Measurements from ENCODE around the gene CASP4. TPM values are rescaled to one million over a fixed set of nuclear protein-coding genes. Genes with fewer than 3 reads are reported as not detected.

Gene CASP4
- total and polyA plus RNA-seq, 7 experiments from 2014 or later: 59.5 to 94.7 (median 76.8) TPM

- Mint-ChIP-seq H3K27me3 (no peaks in the 10 kb centered on the region), H3K36me3 (peaks cover 6 to 34% (median 17%) of the 10 kb centered on the region in 5 donors), H3K27ac (peak overlapping the region in 2 of 9 donors; percentile 3 to 35), H3K4me1 (peaks cover 6 to 24% (median 12%) of the 10 kb centered on the region in 7 donors), H3K9me3 (peaks cover 0 to 7% (median 0%) of the 10 kb centered on the region in 11 donors), H3K4me3 (peak overlapping the region in 1 of 10 donors; percentile 27)
- Histone ChIP-seq H3K4me3 (ENCODE audit: low read length) (no peak overlapping the region), H3K27me3 (ENCODE audit: control insufficient read depth in 2 of 2, insufficient read depth in 2 of 2, low read length in 2 of 2) (no peaks in the 10 kb centered on the region), H3K27ac (ENCODE audit: low read depth, low read length) (no peak overlapping the region), H3K36me3 (ENCODE audit: control insufficient read depth in 2 of 3, insufficient read depth in 3 of 3, low read length in 3 of 3) (peaks cover 0 to 4% (median 0%) of the 10 kb centered on the region in 3 experiments), H3K9me3 (ENCODE audit: control insufficient read depth in 2 of 3, low read length in 3 of 3) (no peaks in the 10 kb centered on the region), H3K4me1 (ENCODE audit: control insufficient read depth in 2 of 2, insufficient read depth in 2 of 2, low read length in 2 of 2) (peaks cover 0 to 4% of the 10 kb centered on the region in 2 donors)
- ATAC-seq: no peak
- ChIA-PET POLR2A (interaction anchor here (1.9 kb wide), 1 partner anchor 10 kb away, joined by 4 read pairs; no protein-coding TSS in a partner anchor), CTCF (interaction anchor here (0.7 to 1.3 kb wide), 2 partner anchors 11 to 313 kb away, joined by 3 to 4 read pairs; partner anchors contain the start of gene CASP12)
- no peak for DNase-seq
- intact Hi-C loops (cut with micrococcal nuclease): no loop called here
These were observed 60.2 kb downstream of the CASP4 start for GRCh38 chr11:104908186-104908531.

- intact Hi-C loops (cut with micrococcal nuclease): loop anchor here in 1 of 2 donors (1.0 kb wide), 1 partner anchor 9 kb away; the partner anchor contains the start of gene CASP12
- H3K4me3 ChIP-seq (ENCODE audit: low read length): no peak overlapping the region
These were observed 60.7 kb downstream of the CASP4 start for GRCh38 chr11:104907521-104908185.

GRCh38 chr11:104905271-104905670 lies 63.1 kb downstream of the CASP4 start:
- Histone ChIP-seq H3K4me3 (ENCODE audit: low read length) (no peak overlapping the region), H3K9me3 (ENCODE audit: control insufficient read depth in 2 of 3, low read length in 3 of 3) (no peaks in the 10 kb centered on the region), H3K27me3 (ENCODE audit: control insufficient read depth in 2 of 2, insufficient read depth in 2 of 2, low read length in 2 of 2) (no peaks in the 10 kb centered on the region), H3K4me1 (ENCODE audit: control insufficient read depth in 2 of 2, insufficient read depth in 2 of 2, low read length in 2 of 2) (peaks cover 0 to 12% of the 10 kb centered on the region in 2 donors), H3K27ac (ENCODE audit: low read depth, low read length) (no peak overlapping the region), H3K36me3 (ENCODE audit: control insufficient read depth in 2 of 3, insufficient read depth in 3 of 3, low read length in 3 of 3) (peaks cover 0 to 4% (median 0%) of the 10 kb centered on the region in 3 experiments)
- ChIA-PET CTCF (no interaction called here), POLR2A (no interaction called here)
- Mint-ChIP-seq H3K27ac (no peak overlapping the region), H3K36me3 (peaks cover 6 to 46% (median 29%) of the 10 kb centered on the region in 5 donors), H3K27me3 (no peaks in the 10 kb centered on the region), H3K4me3 (no peak overlapping the region), H3K4me1 (peaks cover 10 to 26% (median 16%) of the 10 kb centered on the region in 7 donors), H3K9me3 (peaks cover 0 to 9% (median 0%) of the 10 kb centered on the region in 11 donors)
- intact Hi-C loops (cut with micrococcal nuclease): no loop called here
- no peak for DNase-seq
- ATAC-seq: no peak

More at GRCh38 chr11:104907521-104908185, 60.7 kb downstream of the CASP4 start:
- peaks cover 0 to 3% of the 10 kb centered on the region in 2 donors for H3K4me1 ChIP-seq (ENCODE audit: control insufficient read depth in 2 of 2, insufficient read depth in 2 of 2, low read length in 2 of 2)
- Mint-ChIP-seq H3K27ac (peak overlapping the region in 1 of 9 donors; percentile 35), H3K36me3 (peaks cover 6 to 40% (median 17%) of the 10 kb centered on the region in 5 donors), H3K9me3 (peaks cover 0 to 7% (median 0%) of the 10 kb centered on the region in 11 donors), H3K27me3 (no peaks in the 10 kb centered on the region), H3K4me1 (peaks cover 6 to 21% (median 12%) of the 10 kb centered on the region in 7 donors), H3K4me3 (peak overlapping the region in 1 of 10 donors; percentile 27)
- H3K27me3 ChIP-seq (ENCODE audit: control insufficient read depth in 2 of 2, insufficient read depth in 2 of 2, low read length in 2 of 2): no peaks in the 10 kb centered on the region
- no peak for ATAC-seq
- ChIA-PET CTCF (interaction anchor here (0.7 to 1.3 kb wide), 2 partner anchors 10 to 128 kb away, joined by 4 read pairs; partner anchors contain the start of gene CASP12), POLR2A (interaction anchor here (0.6 to 1.9 kb wide), 2 partner anchors 10 kb away, joined by 4 read pairs; no protein-coding TSS in a partner anchor)
- no peaks in the 10 kb centered on the region for H3K9me3 ChIP-seq (ENCODE audit: control insufficient read depth in 2 of 3, low read length in 3 of 3)
- no peak overlapping the region for H3K27ac ChIP-seq (ENCODE audit: low read depth, low read length)
- DNase-seq: no peak
- peaks cover 0 to 4% (median 0%) of the 10 kb centered on the region in 3 experiments for H3K36me3 ChIP-seq (ENCODE audit: control insufficient read depth in 2 of 3, insufficient read depth in 3 of 3, low read length in 3 of 3)

- no peak overlapping the region for H3K27ac Mint-ChIP-seq
- intact Hi-C loops (cut with micrococcal nuclease): loop anchor here in 1 of 2 donors (2.0 kb wide), 1 partner anchor 16 kb away; no protein-coding TSS in a partner anchor
These were observed 69.1 kb downstream of the CASP4 start for GRCh38 chr11:104899226-104899625.

GRCh38 chr11:104898685-104899013 lies 69.7 kb downstream of the CASP4 start:
- ChIA-PET CTCF (no interaction called here), POLR2A (no interaction called here)
- intact Hi-C loops (cut with micrococcal nuclease): loop anchor here (1.0 to 2.0 kb wide), 3 partner anchors 9 to 20 kb away; no protein-coding TSS in a partner anchor
- no peak overlapping the region for H3K27ac ChIP-seq (ENCODE audit: low read depth, low read length)
- ATAC-seq: no peak
- no peaks in the 10 kb centered on the region for H3K36me3 ChIP-seq (ENCODE audit: control insufficient read depth in 2 of 3, insufficient read depth in 3 of 3, low read length in 3 of 3)
- no peak for DNase-seq
- peak overlapping the region; percentile 34 for H3K4me3 ChIP-seq (ENCODE audit: low read length)
- H3K4me1 Mint-ChIP-seq: peaks cover 10 to 30% (median 26%) of the 10 kb centered on the region in 7 donors
- no peaks in the 10 kb centered on the region for H3K27me3 ChIP-seq (ENCODE audit: control insufficient read depth in 2 of 2, insufficient read depth in 2 of 2, low read length in 2 of 2)
- H3K27ac Mint-ChIP-seq: peak overlapping the region in 6 of 9 donors; percentile 0 to 73 (median 56)
- H3K4me1 ChIP-seq (ENCODE audit: control insufficient read depth in 2 of 2, insufficient read depth in 2 of 2, low read length in 2 of 2): peaks cover 3 to 23% of the 10 kb centered on the region in 2 donors
- H3K9me3 Mint-ChIP-seq: peaks cover 0 to 9% (median 0%) of the 10 kb centered on the region in 11 donors
- H3K36me3 Mint-ChIP-seq: peaks cover 0 to 16% (median 12%) of the 10 kb centered on the region in 5 donors
- H3K9me3 ChIP-seq (ENCODE audit: control insufficient read depth in 2 of 3, low read length in 3 of 3): no peaks in the 10 kb centered on the region
- peaks cover 0 to 2% (median 0%) of the 10 kb centered on the region in 5 donors for H3K27me3 Mint-ChIP-seq
- H3K4me3 Mint-ChIP-seq: peak overlapping the region in 6 of 10 donors; percentile 42 to 73 (median 54)

More at GRCh38 chr11:104899226-104899625, 69.1 kb downstream of the CASP4 start:
- DNase-seq (no peak), ATAC-seq (no peak)
- H3K36me3 ChIP-seq (ENCODE audit: control insufficient read depth in 2 of 3, insufficient read depth in 3 of 3, low read length in 3 of 3): no peaks in the 10 kb centered on the region
- peaks cover 0 to 16% (median 11%) of the 10 kb centered on the region in 5 donors for H3K36me3 Mint-ChIP-seq
- no peaks in the 10 kb centered on the region for H3K27me3 Mint-ChIP-seq
- CTCF ChIA-PET: no interaction called here
- H3K4me1 ChIP-seq (ENCODE audit: control insufficient read depth in 2 of 2, insufficient read depth in 2 of 2, low read length in 2 of 2): peaks cover 3 to 23% of the 10 kb centered on the region in 2 donors
- peaks cover 0 to 9% (median 0%) of the 10 kb centered on the region in 11 donors for H3K9me3 Mint-ChIP-seq
- H3K4me3 Mint-ChIP-seq: no peak overlapping the region
- no peaks in the 10 kb centered on the region for H3K27me3 ChIP-seq (ENCODE audit: control insufficient read depth in 2 of 2, insufficient read depth in 2 of 2, low read length in 2 of 2)
- POLR2A ChIA-PET: no interaction called here
- no peaks in the 10 kb centered on the region for H3K9me3 ChIP-seq (ENCODE audit: control insufficient read depth in 2 of 3, low read length in 3 of 3)
- no peak overlapping the region for H3K4me3 ChIP-seq (ENCODE audit: low read length)
- H3K4me1 Mint-ChIP-seq: peaks cover 10 to 30% (median 25%) of the 10 kb centered on the region in 7 donors
- H3K27ac ChIP-seq (ENCODE audit: low read depth, low read length): no peak overlapping the region

- CTCF ChIA-PET: interaction anchor here (1.2 to 1.6 kb wide), 2 partner anchors 10 to 20 kb away, joined by 3 to 4 read pairs; no protein-coding TSS in a partner anchor
- Histone ChIP-seq H3K9me3 (ENCODE audit: control insufficient read depth in 2 of 3, low read length in 3 of 3) (no peaks in the 10 kb centered on the region), H3K27ac (ENCODE audit: low read depth, low read length) (no peak within 1 kb of the TSS), H3K36me3 (ENCODE audit: control insufficient read depth in 2 of 3, insufficient read depth in 3 of 3, low read length in 3 of 3) (no peaks in the 10 kb centered on the region), H3K4me3 (ENCODE audit: low read length) (peak within 1 kb of the TSS; percentile 34), H3K4me1 (ENCODE audit: control insufficient read depth in 2 of 2, insufficient read depth in 2 of 2, low read length in 2 of 2) (peaks cover 3 to 23% of the 10 kb centered on the region in 2 donors), H3K27me3 (ENCODE audit: control insufficient read depth in 2 of 2, insufficient read depth in 2 of 2, low read length in 2 of 2) (no peaks in the 10 kb centered on the region)
- DNase-seq (peak in 1 of 9 donors; percentile 12), ATAC-seq (peak; percentile 51)
- intact Hi-C loops (cut with micrococcal nuclease): loop anchor here (1.0 to 2.0 kb wide), 3 partner anchors 9 to 20 kb away; no protein-coding TSS in a partner anchor
- peaks cover 0 to 12% (median 10%) of the 10 kb centered on the region in 5 donors for H3K36me3 Mint-ChIP-seq
- peak within 1 kb of the TSS in 8 of 9 donors; percentile 0 to 73 (median 54) for H3K27ac Mint-ChIP-seq
- H3K27me3 Mint-ChIP-seq: peaks cover 0 to 2% (median 0%) of the 10 kb centered on the region in 5 donors
- POLR2A ChIA-PET: interaction anchor here (0.6 to 1.1 kb wide), 2 partner anchors 9 to 13 kb away, joined by 3 to 4 read pairs; no protein-coding TSS in a partner anchor
- H3K4me3 Mint-ChIP-seq: peak within 1 kb of the TSS in 8 of 10 donors; percentile 42 to 73 (median 54)
- H3K9me3 Mint-ChIP-seq: peaks cover 0 to 9% (median 0%) of the 10 kb centered on the region in 11 donors
- peaks cover 10 to 30% (median 26%) of the 10 kb centered on the region in 7 donors for H3K4me1 Mint-ChIP-seq
These were observed 70.3 kb downstream of the CASP4 start, which contains the start of gene CASP12 for GRCh38 chr11:104897891-104898684. Gene CASP12 (minus strand): TSS chr11:104898460.
